MCF 10A (cell line): ENCODE measurements around the gene SPRR2D. TPM values are rescaled to one million over a fixed set of nuclear protein-coding genes. Genes with fewer than 3 reads are reported as not detected.

Experiments used
- BruUV-seq: library from RNA; stranded (reverse); fragments of 400-500 nt; replicated peaks from 2 replicates; lab custom pipeline; 2021; lab: Mats Ljungman, UMichigan
- CTCF ChIA-PET: fragments of 300-600 bp; sonication (Branson Sonifier 250); formaldehyde crosslinking; extraction: SDS; loops from one replicate; lab custom pipeline; 2021; ENCODE audit warnings: antibody characterized with exemption, inconsistent platforms; lab: Yijun Ruan, JAX
- POLR2A ChIA-PET: fragments of 300-600, 350-650 bp; sonication (Branson Sonifier 250); formaldehyde crosslinking; extraction: SDS; loops from one replicate; lab custom pipeline; 2020; ENCODE audit warnings: antibody characterized with exemption, inconsistent platforms; lab: Yijun Ruan, JAX
- DNase-seq: peaks from one replicate; pipeline ENCODE4 v3.0.0-alpha.2; 2018; ENCODE audit not compliant: unreplicated experiment
- H3K27ac Mint-ChIP-seq: one replicate; pipeline ENCODE4 v1.8.0; 2022; ENCODE audit warnings: mild to moderate bottlenecking, low read depth, mixed read lengths; ENCODE audit not compliant: unreplicated experiment
- H3K27me3 Mint-ChIP-seq: one replicate; pipeline ENCODE4 v1.8.0; 2022; ENCODE audit warnings: mixed read lengths; ENCODE audit not compliant: insufficient read depth, unreplicated experiment
- H3K36me3 Mint-ChIP-seq: one replicate; pipeline ENCODE4 v1.8.0; 2022; ENCODE audit warnings: mild to moderate bottlenecking, moderate library complexity, mixed read lengths; ENCODE audit not compliant: insufficient read depth, unreplicated experiment
- H3K4me1 Mint-ChIP-seq: one replicate; pipeline ENCODE4 v1.8.0; 2022; ENCODE audit warnings: mixed read lengths; ENCODE audit not compliant: insufficient read depth, unreplicated experiment
- H3K4me3 Mint-ChIP-seq: one replicate; pipeline ENCODE4 v1.8.0; 2022; ENCODE audit warnings: mild to moderate bottlenecking, moderate library complexity, mixed read lengths; ENCODE audit not compliant: unreplicated experiment
- H3K9me3 Mint-ChIP-seq: one replicate; pipeline ENCODE4 v1.8.0; 2022; ENCODE audit warnings: mixed read lengths; ENCODE audit not compliant: unreplicated experiment
- CTCF ChIP-seq: fragments of 200-600 bp; IDR thresholded peaks from one replicate; pipeline ENCODE4 v1.8.0; 2022; ENCODE audit warnings: antibody characterized with exemption, mild to moderate bottlenecking; ENCODE audit not compliant: unreplicated experiment
- intact Hi-C: fragments of 100-400 bp; cut with micrococcal nuclease; formaldehyde crosslinking; loops from 2 replicates; pipeline ENCODE4 v1.14.1; 2022
- total RNA-seq: library from RNA; stranded (reverse); gene quantifications from 2 replicates; pipeline ENCODE4 v1.2.3, GENCODE V29; 2022

SPRR2D gene
- total RNA-seq, 1 experiment from 2014 or later, result 430 TPM

- POLR2A ChIA-PET, result interaction anchor here (0.9 kb wide), 1 partner anchor 8 kb away, joined by 3 read pairs; the partner anchor contains the start of gene SPRR2A
- H3K27me3 Mint-ChIP-seq, result no peaks in the 10 kb centered on the region
- CTCF ChIA-PET, result no interaction called here
Measured at GRCh38 chr1:153049211-153049610, 8.3 kb upstream of the SPRR2D start.

GRCh38 chr1:153035211-153035610 is 5.7 kb downstream of the SPRR2D start:
- no peak for DNase-seq
- no peak overlapping the region for H3K4me3 Mint-ChIP-seq
- BruUV-seq, result no TSS peak
- H3K27ac Mint-ChIP-seq, result no peak overlapping the region
- no peak for TF ChIP-seq CTCF
- H3K9me3 Mint-ChIP-seq, result no peaks in the 10 kb centered on the region
- POLR2A ChIA-PET, result interaction anchor here (0.6 to 5.2 kb wide), 3 partner anchors 11 to 109 kb away, joined by 3 to 30 read pairs (median 4); no protein-coding TSS in a partner anchor
- intact Hi-C loops, result loop anchor here (10.0 kb wide), 2 partner anchors 290 to 380 kb away; no protein-coding TSS in a partner anchor
- H3K4me1 Mint-ChIP-seq, result peaks cover 19% of the 10 kb centered on the region
- CTCF ChIA-PET, result interaction anchor here (2.3 to 6.6 kb wide), 2 partner anchors 158 to 164 kb away, joined by 13 to 61 read pairs; no protein-coding TSS in a partner anchor
- no peaks in the 10 kb centered on the region for H3K36me3 Mint-ChIP-seq
- no peaks in the 10 kb centered on the region for H3K27me3 Mint-ChIP-seq

More at GRCh38 chr1:153049211-153049610, 8.3 kb upstream of the SPRR2D start:
- peaks cover 14% of the 10 kb centered on the region for H3K4me1 Mint-ChIP-seq
- H3K9me3 Mint-ChIP-seq, result peaks cover 33% of the 10 kb centered on the region
- H3K36me3 Mint-ChIP-seq, result no peaks in the 10 kb centered on the region
- no peak overlapping the region for H3K4me3 Mint-ChIP-seq
- no peak for TF ChIP-seq CTCF
- BruUV-seq, result no TSS peak
- no peak overlapping the region for H3K27ac Mint-ChIP-seq
- intact Hi-C loops, result no loop called here
- no peak for DNase-seq

GRCh38 chr1:153032677-153033308 is 8.1 kb downstream of the SPRR2D start:
- Mint-ChIP-seq H3K4me3 (no peak overlapping the region), H3K27ac (peak overlapping the region; percentile 25), H3K9me3 (no peaks in the 10 kb centered on the region), H3K27me3 (no peaks in the 10 kb centered on the region), H3K4me1 (peaks cover 12% of the 10 kb centered on the region), H3K36me3 (no peaks in the 10 kb centered on the region)
- ChIA-PET CTCF (interaction anchor here (0.6 to 6.6 kb wide), 42 partner anchors 9 to 409 kb away, joined by 3 to 67 read pairs (median 4); partner anchors contain the start of genes LCE2D, SMCP and SPRR3), POLR2A (interaction anchor here (0.8 to 5.2 kb wide), 8 partner anchors 13 to 311 kb away, joined by 3 to 30 read pairs (median 6); no protein-coding TSS in a partner anchor)
- intact Hi-C loops, result loop anchor here (1.0 to 10.0 kb wide), 6 partner anchors 80 to 378 kb away; no protein-coding TSS in a partner anchor
- BruUV-seq, result no TSS peak
- peak; percentile 97 for DNase-seq
- TF ChIP-seq CTCF, result peak; percentile 68

- H3K9me3 Mint-ChIP-seq, result no peaks in the 10 kb centered on the region
- intact Hi-C loops, result loop anchor here (5.0 to 10.0 kb wide), 3 partner anchors 80 to 377 kb away; no protein-coding TSS in a partner anchor
- no peaks in the 10 kb centered on the region for H3K27me3 Mint-ChIP-seq
- ChIA-PET CTCF (interaction anchor here (0.6 to 6.6 kb wide), 37 partner anchors 8 to 408 kb away, joined by 3 to 67 read pairs (median 5); partner anchors contain the start of genes SMCP and SPRR3), POLR2A (interaction anchor here (0.6 to 5.2 kb wide), 8 partner anchors 14 to 864 kb away, joined by 3 to 30 read pairs (median 3); no protein-coding TSS in a partner anchor)
- H3K36me3 Mint-ChIP-seq, result no peaks in the 10 kb centered on the region
- TF ChIP-seq CTCF, result no peak
- H3K27ac Mint-ChIP-seq, result no peak overlapping the region
- no peak overlapping the region for H3K4me3 Mint-ChIP-seq
- DNase-seq, result no peak
- H3K4me1 Mint-ChIP-seq, result peaks cover 12% of the 10 kb centered on the region
- no TSS peak for BruUV-seq
Measured at GRCh38 chr1:153032073-153032472, 8.8 kb downstream of the SPRR2D start.
